H1 (cell line): ENCODE data around the gene TDO2.

ENCODE experiments used
- ASH2L ChIP-seq: fragments of 200-600, 300-600 bp; sonication (generic); IDR thresholded peaks from one replicate; pipeline ENCODE4 v1.7.1; 2017; ENCODE audit warnings: low read length
- CHD2 ChIP-seq: IDR thresholded peaks from 2 replicates; pipeline ENCODE4 v1.6.1; 2012; ENCODE audit warnings: low read length, improper control_type of control experiment
- POLR2AphosphoS5 ChIP-seq: IDR thresholded peaks from 2 replicates; pipeline ENCODE4 v1.6.1; 2011; ENCODE audit warnings: low read depth, low read length
- SP1 ChIP-seq: IDR thresholded peaks from 2 replicates; pipeline ENCODE4 v1.6.1; 2011; ENCODE audit warnings: low read depth, low read length
- SP4 ChIP-seq: IDR thresholded peaks from 2 replicates; pipeline ENCODE4 v1.6.1; 2012; ENCODE audit warnings: low read length, inconsistent platforms
- TF ChIP-seq, protein P1 (sequence below), 3 experiments: IDR thresholded peaks; 1 replicate in 2 of 3; 2 replicates in 1 of 3; pipeline versions ENCODE4 v1.5.1 to v1.6.1; 2011; ENCODE audit warnings: low read length in 3 of 3, mild to moderate bottlenecking in 3 of 3, inconsistent platforms in 2 of 3, low read depth in 1 of 3, moderate library complexity in 1 of 3; ENCODE audit not compliant: insufficient read depth in 1 of 3; ENCODE audit errors: control extremely low read depth in 1 of 3

DNA sequence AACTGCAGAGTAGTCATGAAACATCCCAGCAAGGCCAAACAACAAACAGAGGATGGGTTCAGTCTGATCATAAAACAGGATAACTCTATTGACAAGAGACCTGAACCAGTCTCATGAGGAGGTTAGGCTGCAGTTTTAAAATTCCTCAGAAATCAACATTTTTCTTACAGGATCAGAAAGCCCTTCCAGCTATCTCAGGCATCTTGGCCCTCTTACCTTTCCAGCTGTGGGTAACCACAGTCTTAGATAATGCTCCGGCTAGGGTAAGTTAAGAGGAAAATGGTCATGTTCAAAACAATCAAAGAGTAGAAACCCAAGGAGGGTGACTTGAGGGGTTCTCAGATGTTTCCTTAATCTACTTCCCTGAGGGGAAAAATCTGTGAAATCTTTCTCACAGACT, 45.0 kb downstream of the TDO2 start:
- TF ChIP-seq, protein P1, sequence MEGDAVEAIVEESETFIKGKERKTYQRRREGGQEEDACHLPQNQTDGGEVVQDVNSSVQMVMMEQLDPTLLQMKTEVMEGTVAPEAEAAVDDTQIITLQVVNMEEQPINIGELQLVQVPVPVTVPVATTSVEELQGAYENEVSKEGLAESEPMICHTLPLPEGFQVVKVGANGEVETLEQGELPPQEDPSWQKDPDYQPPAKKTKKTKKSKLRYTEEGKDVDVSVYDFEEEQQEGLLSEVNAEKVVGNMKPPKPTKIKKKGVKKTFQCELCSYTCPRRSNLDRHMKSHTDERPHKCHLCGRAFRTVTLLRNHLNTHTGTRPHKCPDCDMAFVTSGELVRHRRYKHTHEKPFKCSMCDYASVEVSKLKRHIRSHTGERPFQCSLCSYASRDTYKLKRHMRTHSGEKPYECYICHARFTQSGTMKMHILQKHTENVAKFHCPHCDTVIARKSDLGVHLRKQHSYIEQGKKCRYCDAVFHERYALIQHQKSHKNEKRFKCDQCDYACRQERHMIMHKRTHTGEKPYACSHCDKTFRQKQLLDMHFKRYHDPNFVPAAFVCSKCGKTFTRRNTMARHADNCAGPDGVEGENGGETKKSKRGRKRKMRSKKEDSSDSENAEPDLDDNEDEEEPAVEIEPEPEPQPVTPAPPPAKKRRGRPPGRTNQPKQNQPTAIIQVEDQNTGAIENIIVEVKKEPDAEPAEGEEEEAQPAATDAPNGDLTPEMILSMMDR (IDR thresholded peaks at IDR 0.05; ENCODE audit: control extremely low read depth in 1 of 3, insufficient read depth in 1 of 3, low read depth in 1 of 3, low read length in 3 of 3): no peak
- TF ChIP-seq ASH2L (no peak), SP1 (no peak), POLR2AphosphoS5 (no peak), CHD2 (no peak), SP4 (no peak)
